HG03066 (cell line): ENCODE data around the gene PANX2.

Experiments used
- ATAC-seq: cut with Tn5 transposase; IDR thresholded peaks from one replicate; pipeline ENCODE4 v1.9.1; 2021; ENCODE audit warnings: low read depth; ENCODE audit not compliant: unreplicated experiment

Gene PANX2

GRCh38 chr22:50225200-50225969 lies 54.9 kb downstream of the PANX2 start:
- ATAC-seq, result no peak

- ATAC-seq, result no peak
These were observed 55.7 kb downstream of the PANX2 start for GRCh38 chr22:50226063-50226874.

GRCh38 chr22:50226875-50227165 lies 56.3 kb downstream of the PANX2 start:
- no peak for ATAC-seq

- ATAC-seq, result no peak
These were observed 57.2 kb downstream of the PANX2 start for GRCh38 chr22:50227579-50228215.

GRCh38 chr22:50228366-50228765 lies 57.8 kb downstream of the PANX2 start:
- no peak for ATAC-seq

- no peak for ATAC-seq
These were observed 58.8 kb downstream of the PANX2 start for GRCh38 chr22:50229370-50229769.
